RWPE2 (cell line): ENCODE data around the gene HYPK.

Source experiments
- ATAC-seq: fragments of 200-7000 bp; cut with Tn5 transposase; 3 replicates; pipeline ENCODE4 v1.9.1; 2021; ENCODE audit warnings: low read depth
- DNase-seq: peaks from one replicate; pipeline ENCODE4 v3.0.0-alpha.2; 2020; ENCODE audit warnings: low spot score
- H3K27ac ChIP-seq: fragments of 450-650 bp; 2 replicates; pipeline ENCODE4 v1.5.1; 2017; ENCODE audit warnings: mild to moderate bottlenecking; ENCODE audit not compliant: poor library complexity, severe bottlenecking
- H3K27me3 ChIP-seq: fragments of 250-450 bp; sonication (Bioruptor Pico); 2 replicates; pipeline ENCODE4 v1.5.1; 2021; ENCODE audit warnings: mild to moderate bottlenecking, moderate library complexity; ENCODE audit not compliant: insufficient read depth, poor library complexity, severe bottlenecking
- H3K36me3 ChIP-seq: fragments of 250-450 bp; sonication (Bioruptor Pico); 2 replicates; pipeline ENCODE4 v1.5.1; 2020; ENCODE audit warnings: low read depth, mild to moderate bottlenecking, moderate library complexity
- H3K4me1 ChIP-seq: fragments of 250-450 bp; sonication (Bioruptor Pico); 2 replicates; pipeline ENCODE4 v1.5.1; 2021; ENCODE audit warnings: mild to moderate bottlenecking, moderate library complexity; ENCODE audit not compliant: insufficient read depth, poor library complexity, severe bottlenecking
- H3K4me3 ChIP-seq: fragments of 250-450 bp; sonication (Bioruptor Pico); 2 replicates; pipeline ENCODE4 v1.5.1; 2021; ENCODE audit warnings: mild to moderate bottlenecking, moderate library complexity; ENCODE audit not compliant: severe bottlenecking
- H3K9me3 ChIP-seq: fragments of 250-450 bp; sonication (Bioruptor Pico); 2 replicates; pipeline ENCODE4 v1.5.1; 2021; ENCODE audit warnings: mild to moderate bottlenecking, moderate library complexity; ENCODE audit not compliant: severe bottlenecking
- TF ChIP-seq, protein P1 (sequence below): fragments of 450-650 bp; IDR thresholded peaks from one replicate; pipeline ENCODE4 v1.5.1; 2017; ENCODE audit warnings: mild to moderate bottlenecking, moderate library complexity; ENCODE audit not compliant: poor library complexity, severe bottlenecking

The HYPK gene

GRCh38 chr15:43776101-43776717 lies 24.2 kb upstream of the HYPK start:
- DNase-seq, result peak; percentile 81
- H3K27ac ChIP-seq, result peak overlapping the region; percentile 47
- peak overlapping the region; percentile 46 for H3K4me3 ChIP-seq
- TF ChIP-seq, protein P1, sequence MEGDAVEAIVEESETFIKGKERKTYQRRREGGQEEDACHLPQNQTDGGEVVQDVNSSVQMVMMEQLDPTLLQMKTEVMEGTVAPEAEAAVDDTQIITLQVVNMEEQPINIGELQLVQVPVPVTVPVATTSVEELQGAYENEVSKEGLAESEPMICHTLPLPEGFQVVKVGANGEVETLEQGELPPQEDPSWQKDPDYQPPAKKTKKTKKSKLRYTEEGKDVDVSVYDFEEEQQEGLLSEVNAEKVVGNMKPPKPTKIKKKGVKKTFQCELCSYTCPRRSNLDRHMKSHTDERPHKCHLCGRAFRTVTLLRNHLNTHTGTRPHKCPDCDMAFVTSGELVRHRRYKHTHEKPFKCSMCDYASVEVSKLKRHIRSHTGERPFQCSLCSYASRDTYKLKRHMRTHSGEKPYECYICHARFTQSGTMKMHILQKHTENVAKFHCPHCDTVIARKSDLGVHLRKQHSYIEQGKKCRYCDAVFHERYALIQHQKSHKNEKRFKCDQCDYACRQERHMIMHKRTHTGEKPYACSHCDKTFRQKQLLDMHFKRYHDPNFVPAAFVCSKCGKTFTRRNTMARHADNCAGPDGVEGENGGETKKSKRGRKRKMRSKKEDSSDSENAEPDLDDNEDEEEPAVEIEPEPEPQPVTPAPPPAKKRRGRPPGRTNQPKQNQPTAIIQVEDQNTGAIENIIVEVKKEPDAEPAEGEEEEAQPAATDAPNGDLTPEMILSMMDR, result no peak
- ATAC-seq, result peak; percentile 9
- peaks cover 27% of the 10 kb centered on the region for H3K36me3 ChIP-seq
- no peaks in the 10 kb centered on the region for H3K27me3 ChIP-seq
- no peaks in the 10 kb centered on the region for H3K9me3 ChIP-seq
- H3K4me1 ChIP-seq, result no peaks in the 10 kb centered on the region

- TF ChIP-seq, protein P1, result no peak
- peaks cover 21% of the 10 kb centered on the region for H3K36me3 ChIP-seq
- no peaks in the 10 kb centered on the region for H3K27me3 ChIP-seq
- H3K9me3 ChIP-seq, result no peaks in the 10 kb centered on the region
- H3K4me1 ChIP-seq, result no peaks in the 10 kb centered on the region
- H3K27ac ChIP-seq, result peak within 1 kb of the TSS; percentile 47
- H3K4me3 ChIP-seq, result peak within 1 kb of the TSS; percentile 46
- ATAC-seq (peak; percentile 64), DNase-seq (peak; percentile 90)
Measured at GRCh38 chr15:43776718-43777266, 23.6 kb upstream of the HYPK start, which contains the start of gene ELL3. ELL3 (minus strand) TSS chr15:43776966; CDS start chr15:43776901, 65 bp downstream.

DNA sequence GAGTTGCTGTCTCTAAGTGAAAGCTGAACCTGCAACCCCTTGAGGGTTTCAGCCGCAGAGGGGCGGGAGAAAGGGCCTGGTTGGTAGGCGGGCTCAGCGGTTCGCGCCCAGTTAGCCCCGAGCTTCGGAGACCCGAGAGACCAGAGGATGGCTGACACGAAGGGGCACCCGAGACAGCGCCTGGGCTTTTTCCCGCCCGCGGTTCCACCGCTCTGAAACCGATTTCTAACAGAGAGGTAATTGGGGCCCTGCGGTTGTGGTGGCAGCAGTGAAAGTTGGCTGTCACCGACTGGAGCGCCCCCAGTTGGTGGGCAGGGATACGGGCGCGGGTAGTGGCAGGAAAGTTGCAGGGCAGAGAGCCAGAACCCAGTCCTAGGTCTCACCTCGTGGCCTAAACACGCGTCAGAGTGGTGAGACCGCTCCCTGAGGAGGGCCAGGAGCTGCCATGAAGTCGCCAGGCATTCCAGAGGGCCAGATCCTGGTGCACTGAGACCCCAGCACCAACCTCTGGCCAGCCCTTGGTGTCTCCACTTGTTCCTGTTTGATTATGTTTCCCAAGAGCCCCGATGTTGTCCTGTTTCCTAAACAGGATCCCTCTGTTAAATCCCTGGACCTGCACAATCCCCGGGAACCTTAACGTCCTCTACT lies 23.0 kb upstream of the HYPK start:
- Histone ChIP-seq H3K27ac (peak overlapping the region; percentile 47), H3K9me3 (no peaks in the 10 kb centered on the region), H3K4me3 (peak overlapping the region; percentile 46), H3K27me3 (no peaks in the 10 kb centered on the region), H3K4me1 (no peaks in the 10 kb centered on the region), H3K36me3 (peaks cover 15% of the 10 kb centered on the region)
- ATAC-seq (peak; percentile 66), DNase-seq (peak; percentile 90)
- TF ChIP-seq, protein P1, result peak; percentile 98

- Histone ChIP-seq H3K9me3 (no peaks in the 10 kb centered on the region), H3K27me3 (no peaks in the 10 kb centered on the region), H3K27ac (no peak overlapping the region), H3K4me3 (no peak overlapping the region), H3K36me3 (peaks cover 5% of the 10 kb centered on the region; the same call in 1 of the 2 replicates), H3K4me1 (no peaks in the 10 kb centered on the region)
- TF ChIP-seq, protein P1, result no peak
- ATAC-seq (no peak), DNase-seq (no peak)
Measured at GRCh38 chr15:43779016-43779415, 21.4 kb upstream of the HYPK start.

GRCh38 chr15:43789409-43789808 lies 11.0 kb upstream of the HYPK start:
- H3K36me3 ChIP-seq, result peaks cover 14% of the 10 kb centered on the region
- no peak for ATAC-seq
- no peaks in the 10 kb centered on the region for H3K4me1 ChIP-seq
- H3K27ac ChIP-seq, result no peak overlapping the region
- no peak overlapping the region for H3K4me3 ChIP-seq
- DNase-seq, result no peak
- TF ChIP-seq, protein P1, result no peak
- no peaks in the 10 kb centered on the region for H3K27me3 ChIP-seq
- H3K9me3 ChIP-seq, result no peaks in the 10 kb centered on the region
